GM21717 (cell line): ENCODE data around the gene TREH.

Source experiments
- ATAC-seq: cut with Tn5 transposase; IDR thresholded peaks from one replicate; pipeline ENCODE4 v1.9.1; 2021; ENCODE audit warnings: mild to moderate bottlenecking, moderate library complexity; ENCODE audit not compliant: unreplicated experiment

The TREH gene

DNA sequence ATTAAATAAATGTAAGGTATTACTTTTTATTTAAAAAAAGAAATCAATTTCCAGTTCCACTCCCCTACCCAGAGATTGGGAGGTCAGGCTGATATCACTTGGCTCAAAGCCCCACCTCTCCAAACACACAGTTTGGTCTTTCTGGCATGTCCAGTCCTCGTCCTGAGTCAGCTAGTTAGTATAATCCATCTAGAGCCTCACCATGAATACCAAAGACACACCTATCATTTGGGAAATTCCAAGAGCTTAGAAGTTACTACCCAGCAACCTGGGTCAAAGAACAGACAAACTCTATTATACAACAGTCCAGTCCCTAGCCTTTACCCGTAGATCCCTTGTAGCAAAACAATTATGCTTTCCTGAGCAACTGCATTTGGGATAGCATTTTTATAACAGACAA, 9.4 kb downstream of the TREH start:
- ATAC-seq, result no peak

DNA sequence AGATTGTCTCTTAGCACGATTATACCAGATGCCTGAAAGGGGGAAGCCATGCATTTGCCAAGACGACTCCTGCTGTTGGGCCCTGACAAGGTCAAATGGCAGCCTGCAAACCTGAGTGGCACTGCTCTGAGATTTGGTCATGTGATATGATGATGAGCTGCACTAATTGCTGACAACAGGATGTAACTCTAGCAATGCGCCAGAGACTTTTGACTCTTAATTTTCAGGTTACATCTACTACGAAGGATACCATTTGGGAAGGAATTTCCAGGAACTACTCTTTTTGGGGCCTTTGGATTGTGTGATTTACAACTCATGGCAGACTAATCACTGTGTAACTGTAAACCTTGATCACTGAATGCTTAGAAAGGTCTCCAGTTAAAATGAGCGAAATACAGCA, 13.1 kb downstream of the TREH start:
- ATAC-seq, result no peak

DNA sequence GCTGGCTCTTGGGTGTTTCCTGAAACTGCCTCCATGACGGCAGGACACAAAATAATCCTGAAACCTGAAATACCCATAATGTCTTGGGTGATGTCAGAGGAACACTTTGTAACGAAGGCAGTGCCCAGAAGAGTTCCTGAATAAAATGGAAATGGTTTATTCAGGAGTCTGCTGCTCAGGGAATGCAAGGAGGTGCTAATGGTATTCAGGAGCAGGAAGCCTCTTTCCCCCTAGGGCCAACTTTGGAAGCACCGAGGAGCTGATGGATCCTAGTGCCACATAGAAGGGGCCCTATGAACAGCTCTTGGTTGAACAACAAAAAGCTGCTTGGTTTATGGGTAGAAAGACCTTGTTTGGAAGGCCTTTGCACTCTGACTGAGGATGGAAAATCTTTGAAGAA, 15.5 kb downstream of the TREH start:
- no peak for ATAC-seq

DNA sequence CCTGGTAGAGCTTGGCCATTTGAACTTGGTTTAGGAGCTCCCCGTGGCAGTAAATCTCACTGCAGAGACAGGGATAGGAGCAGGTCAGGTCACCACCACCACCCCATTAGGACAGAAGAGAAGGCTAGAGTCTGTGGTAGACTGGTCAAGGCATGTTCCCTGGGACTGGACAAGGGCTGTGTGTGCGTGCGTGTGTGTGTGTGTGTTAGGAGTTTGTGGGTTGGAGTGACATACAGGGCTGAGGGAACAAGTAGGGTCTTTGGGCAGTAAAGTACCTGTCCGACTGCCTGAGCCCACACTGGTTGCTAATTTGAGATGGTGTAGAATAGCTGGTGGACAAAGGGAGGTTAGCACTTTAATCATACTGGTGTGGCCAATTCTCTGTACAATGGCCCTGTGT, 16.1 kb downstream of the TREH start:
- ATAC-seq, result no peak

DNA sequence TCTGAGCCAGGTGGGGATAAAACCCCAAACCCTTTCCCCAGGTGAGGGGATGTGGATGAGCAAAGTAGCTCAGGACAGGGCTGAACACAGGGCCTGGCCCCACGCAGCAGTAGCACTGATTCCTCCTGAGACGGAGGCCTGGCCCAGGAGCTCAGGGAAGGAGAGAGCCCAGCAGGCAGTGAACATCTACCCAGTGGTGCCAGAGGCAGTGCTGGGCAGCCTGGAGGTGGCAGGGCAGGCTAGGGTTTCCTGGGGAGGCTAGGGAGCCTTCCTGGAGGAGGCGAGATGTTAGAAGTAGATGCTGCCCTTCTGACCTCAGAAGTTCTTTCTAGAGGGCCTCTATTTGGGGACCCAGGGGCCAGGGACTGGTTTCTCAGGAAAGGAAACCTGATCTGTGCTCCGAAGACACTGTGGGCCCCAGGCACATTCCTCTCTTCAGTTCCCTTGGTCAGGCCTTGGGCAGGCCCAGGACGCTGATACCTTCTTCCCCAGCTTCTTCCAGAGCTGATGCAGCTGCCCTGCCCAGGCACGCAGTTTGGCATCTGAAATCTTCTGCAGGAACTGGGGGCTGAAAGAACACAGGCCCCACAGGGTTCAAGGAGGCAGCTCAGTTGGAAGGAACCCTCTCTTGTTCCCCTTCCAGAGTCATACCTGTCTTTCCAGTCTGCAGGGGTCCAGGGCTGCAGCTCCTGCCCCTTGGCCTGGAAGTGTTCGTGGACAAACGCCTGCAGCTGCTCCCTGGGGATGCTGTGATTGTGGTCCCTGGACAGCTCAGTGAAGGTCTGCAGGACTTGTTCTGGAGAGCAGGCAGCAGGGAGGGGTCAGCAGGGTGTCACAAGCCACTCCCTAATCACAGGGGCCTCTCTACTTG, 16.8 kb downstream of the TREH start:
- no peak for ATAC-seq

DNA sequence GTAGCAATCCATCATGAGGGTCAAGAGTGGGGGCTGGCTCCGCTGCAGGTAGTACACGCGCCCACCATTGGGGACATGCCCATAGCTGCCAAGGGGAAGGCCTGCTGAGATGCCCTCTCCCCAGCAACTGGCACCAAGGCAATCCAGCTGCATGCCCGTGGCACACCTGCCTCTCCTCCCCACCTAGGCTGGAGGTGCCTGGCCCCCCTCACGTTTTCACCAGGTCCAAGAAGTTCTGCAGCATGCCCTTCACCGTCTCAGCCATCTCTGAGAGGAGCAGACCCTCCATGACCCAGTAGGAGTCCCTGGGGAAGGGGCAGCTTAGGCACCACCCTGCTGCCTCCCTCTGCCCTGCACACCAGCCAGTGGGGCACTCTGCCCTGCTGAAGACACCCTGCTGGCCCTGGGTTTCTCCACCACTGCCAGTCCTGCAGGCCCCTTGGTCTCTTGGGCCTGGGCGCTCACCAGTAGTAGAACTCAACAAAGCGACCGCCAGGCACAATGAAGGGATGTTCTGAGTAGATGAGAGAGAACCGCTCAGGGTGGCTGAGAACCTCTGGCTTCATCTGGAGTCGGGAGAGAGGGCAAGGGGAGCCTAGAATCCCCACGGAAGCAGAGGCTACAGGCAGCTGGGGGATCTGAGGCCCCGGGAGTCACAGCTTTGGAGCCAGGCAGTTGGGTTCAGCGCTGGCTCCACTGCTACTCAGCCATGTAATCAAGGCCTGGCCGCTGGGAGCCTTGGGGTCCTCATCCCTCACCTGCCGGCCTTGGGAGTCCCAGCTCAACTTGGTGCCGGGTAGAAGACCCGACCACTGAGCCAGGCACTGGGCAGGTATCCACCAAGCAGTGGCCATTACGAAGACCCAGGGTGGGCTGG, 17.8 kb downstream of the TREH start:
- ATAC-seq, result no peak

DNA sequence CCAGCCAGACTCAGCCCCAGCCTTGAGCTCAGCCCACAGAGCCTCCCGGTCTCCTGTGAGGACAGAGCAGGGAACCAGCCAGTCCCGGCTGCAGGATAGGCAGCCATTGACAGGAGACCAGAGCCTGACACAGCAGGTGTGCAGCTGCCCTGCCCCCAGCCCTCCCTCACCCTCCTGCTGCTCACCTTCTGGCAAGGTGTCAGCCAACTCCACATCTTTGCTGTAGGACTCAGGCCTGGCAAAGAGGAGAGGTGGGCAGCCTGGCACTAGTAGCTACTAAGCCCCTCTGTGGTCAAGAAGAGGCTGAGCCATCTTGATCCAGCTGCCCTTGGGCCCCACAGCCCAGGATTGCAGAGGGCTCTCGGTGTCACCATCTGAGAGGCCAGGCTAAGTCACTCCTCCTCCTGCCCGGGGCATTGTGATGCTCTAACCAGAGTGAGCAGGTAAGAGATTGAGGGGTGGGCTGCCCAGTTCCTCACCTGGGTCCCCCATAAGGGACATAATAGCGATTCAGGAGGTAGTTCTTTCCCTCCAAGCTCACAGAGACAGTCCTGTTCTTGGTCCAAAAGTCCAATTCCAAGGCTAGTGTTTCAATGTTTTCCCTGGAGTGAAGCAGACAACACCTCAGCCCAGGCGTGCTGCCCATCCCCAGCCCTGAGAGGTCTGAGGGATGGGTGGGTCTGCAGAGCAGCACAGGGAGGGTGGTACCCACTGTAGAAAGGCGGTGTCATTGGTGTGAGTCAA, 18.6 kb downstream of the TREH start:
- ATAC-seq, result no peak

DNA sequence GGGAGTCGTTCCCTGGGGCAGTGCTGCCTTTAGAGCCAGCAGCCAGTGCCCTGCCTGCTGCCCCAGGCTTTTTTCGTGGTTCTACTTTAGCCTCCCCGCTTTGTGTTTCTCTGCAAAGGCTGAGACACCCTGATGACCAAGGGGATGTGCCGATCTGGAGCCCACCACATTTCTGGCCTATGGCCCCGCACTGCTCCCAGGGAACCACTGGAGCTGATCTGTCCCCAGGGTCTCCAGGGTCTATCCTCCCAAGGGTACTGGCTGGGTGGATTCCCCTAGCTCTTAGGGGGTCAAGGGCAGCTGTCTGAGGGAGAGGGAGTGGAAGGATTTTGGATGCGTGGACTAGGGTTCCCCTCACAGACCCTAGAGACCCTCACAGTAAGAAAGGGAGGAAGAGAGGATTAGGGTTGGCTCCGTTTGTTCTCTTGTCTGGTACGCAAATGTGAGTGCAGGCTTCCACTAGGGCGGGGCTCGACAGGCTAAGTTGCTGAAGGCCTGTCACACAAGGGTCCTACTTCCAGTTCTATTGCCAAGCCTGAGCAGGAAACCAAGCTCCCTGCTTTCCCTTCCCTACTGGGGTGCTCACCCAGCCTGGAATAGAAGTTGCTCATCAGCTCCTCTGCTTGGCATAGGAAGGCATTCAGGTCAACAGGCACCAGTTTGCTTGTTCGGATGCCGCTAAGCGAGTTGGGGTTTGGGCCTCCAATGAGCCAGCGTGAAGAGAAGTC, 19.3 kb downstream of the TREH start:
- ATAC-seq, result no peak

DNA sequence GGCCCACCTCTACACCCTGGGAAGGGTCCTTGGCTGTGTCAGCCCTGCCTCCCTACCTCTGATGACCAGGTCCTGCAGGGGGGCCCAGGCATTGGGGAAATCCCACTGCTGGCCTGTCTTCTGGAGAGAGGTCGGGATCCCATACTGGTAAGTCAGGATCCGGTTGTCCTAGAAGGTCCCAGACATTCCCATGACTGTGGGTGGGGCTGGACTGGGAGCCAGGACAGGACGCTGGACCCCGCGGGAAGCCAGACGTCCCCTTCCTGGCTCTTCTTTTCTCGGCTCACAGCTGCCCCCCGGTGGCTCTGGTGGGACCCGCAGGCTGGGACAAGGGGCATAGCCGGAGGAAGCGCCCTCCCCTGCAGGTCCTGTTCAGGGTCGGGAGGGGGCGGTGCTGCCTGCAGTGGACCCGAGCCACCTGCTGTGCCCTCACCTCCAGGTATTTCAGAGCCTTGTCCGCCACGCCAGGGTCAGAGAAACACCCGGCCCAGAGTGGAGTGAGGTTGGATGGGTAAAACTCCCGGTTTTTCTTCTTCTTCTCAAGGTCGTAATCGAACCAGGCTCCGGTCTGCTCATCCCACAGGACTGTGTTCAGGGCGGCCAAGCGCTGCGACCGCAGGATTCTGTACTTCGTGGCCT, 20.0 kb downstream of the TREH start:
- peak; percentile 75 for ATAC-seq

DNA sequence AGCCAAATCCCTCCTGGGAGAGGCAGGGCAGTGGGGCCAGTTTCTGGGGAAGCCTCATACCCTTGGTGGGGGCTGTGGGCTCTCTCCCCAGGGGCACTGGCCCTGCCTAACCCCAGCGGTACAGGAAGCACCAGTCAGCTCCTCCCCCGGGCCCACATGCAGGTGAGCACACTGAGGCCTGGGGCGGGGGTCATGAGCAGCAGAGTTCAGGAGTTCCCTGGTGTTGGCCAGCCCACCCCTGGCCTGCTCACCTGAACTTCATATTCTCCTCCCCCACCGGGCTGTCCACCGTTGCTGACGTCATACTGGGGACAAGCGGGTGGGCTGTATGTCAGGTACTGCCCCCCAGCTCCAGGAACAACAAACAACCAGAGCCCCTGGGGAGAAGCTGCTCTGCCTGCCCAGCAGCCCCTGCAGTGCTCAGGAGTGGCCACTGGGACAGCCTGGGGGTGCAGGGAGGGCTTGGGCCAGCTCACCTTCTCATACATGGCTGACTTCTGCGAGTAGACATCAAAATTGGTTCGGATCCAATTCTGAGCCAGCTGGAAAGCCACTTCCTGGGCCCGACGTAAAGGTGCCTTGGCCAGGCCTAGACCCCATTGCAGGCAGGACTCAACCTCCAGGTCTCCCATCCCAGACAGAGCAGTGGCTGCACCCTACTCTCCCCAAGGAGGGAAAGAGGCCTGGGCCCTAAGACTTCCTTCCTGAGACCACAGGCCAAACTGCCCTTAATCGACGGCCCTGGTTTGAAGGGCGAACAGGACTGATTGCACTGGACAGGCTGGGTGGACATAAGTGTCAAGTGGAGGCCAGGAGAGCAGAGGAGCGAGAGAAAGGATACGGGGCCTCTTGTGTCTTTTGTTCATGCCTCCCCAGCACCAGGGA, 20.8 kb downstream of the TREH start:
- ATAC-seq, result no peak

DNA sequence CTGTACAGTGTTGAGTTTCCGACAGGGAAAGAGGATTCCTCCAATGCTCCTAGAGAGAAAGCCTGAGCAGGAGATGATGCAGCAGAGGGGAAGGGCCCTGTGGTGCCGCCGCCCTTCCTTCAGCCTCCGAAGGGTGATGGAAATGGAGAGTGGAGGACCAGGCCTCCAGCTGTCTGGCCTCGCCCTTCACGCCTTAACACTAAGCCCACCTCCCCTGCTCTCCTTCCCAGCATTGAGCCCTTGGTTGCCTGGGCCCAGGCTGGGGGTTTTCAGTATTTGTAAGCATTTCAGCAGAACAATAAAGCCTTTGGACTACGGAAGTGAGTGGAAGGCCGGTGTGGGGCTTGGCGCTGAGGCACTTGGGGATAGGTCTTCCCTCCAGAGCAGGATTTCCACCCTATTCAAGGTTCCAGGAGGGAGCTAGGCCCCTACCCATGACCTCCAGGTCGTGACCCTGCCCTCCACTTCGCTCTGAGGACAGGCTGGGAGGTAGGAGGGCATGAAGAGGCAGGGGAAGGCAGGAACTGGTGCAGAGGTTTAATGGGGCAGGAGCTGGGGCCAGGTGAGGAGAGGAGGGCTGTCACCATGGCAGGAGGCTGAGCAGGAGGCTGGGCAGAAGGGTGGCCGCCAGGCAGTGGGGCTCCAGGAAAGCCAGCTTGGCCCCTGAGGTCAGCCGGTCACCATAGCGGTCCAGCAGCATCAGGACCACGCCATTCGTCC, 21.6 kb downstream of the TREH start:
- ATAC-seq, result no peak

DNA sequence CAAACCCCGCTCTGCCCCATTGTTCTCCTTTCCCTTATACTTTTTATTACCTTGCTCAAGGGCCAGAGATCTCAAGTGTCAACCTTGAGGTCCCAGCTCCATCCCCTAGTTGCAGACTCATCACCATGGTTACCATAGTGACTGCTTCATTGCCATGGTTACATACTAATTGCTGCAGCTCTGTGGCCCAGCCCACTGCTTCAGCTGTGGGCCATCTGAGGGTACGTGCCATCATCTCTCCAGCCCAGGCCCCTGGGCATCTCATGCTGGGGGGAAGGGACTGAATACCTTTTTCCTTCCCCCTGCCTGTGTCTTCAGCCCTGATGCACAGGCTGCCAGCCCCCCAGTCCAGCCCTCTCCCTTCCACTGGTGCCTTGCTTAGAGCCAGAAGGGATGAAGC, 22.2 kb downstream of the TREH start:
- ATAC-seq, result no peak

DNA sequence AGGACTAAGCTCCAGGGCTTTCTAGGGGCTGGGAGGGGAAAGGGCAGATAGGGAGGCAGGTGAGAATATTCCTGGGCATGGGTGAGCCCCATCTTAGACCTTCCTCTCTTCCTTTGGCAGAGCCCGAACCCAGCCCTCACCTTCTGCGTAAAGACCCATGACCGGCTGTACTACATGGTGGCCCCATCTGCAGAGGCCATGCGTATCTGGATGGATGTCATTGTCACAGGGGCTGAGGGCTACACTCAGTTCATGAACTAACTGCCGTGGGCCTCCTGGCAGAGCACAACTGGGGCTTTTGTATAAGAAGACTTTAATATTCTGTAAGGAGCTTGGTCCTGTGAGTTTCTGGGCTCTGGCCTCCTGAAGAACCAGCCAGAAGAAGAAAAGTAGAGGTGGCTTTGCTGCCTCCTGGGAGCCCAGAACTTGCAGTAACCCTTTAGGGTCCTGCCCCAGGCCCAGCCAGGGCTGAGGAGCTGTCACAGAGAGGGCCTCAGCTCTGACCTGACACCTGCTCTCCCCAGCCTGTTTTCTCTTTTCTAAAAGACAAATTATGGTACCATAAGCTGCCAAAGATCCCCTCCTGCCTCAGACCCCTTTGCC, 22.8 kb downstream of the TREH start:
- ATAC-seq, result no peak

DNA sequence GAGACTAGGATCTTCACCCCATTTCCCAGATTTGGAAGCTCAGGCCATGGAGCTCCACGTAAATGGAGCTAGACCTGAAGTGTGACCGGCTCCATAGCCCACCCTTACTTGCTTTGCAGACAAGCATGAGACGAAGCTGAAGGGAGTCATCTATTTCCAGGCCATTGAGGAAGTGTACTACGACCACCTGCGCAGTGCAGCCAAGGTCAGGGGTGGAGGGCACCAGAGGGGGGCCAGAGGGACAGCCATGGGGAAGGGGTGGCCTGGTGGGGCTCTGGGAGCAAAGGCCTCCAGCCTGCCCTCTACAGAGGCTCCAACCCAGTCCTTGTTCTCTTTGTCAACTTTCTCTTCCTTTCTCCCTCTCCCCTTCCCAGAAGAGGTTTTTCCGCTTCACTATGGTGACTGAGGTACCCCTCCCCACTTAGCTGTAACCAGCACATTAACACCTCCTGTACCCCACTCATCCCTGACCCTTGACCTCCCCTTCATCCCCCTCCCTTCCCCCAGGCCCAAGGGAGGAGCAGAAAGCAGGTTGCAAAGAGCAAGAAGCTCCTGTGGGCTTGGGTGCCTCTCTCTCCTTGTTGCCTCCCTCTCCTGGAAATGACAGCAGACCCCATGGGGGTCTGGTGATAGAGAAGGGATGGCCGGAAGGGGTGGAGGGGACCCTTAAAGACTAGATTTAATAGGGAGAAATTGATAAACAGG, 23.8 kb downstream of the TREH start:
- ATAC-seq, result no peak

DNA sequence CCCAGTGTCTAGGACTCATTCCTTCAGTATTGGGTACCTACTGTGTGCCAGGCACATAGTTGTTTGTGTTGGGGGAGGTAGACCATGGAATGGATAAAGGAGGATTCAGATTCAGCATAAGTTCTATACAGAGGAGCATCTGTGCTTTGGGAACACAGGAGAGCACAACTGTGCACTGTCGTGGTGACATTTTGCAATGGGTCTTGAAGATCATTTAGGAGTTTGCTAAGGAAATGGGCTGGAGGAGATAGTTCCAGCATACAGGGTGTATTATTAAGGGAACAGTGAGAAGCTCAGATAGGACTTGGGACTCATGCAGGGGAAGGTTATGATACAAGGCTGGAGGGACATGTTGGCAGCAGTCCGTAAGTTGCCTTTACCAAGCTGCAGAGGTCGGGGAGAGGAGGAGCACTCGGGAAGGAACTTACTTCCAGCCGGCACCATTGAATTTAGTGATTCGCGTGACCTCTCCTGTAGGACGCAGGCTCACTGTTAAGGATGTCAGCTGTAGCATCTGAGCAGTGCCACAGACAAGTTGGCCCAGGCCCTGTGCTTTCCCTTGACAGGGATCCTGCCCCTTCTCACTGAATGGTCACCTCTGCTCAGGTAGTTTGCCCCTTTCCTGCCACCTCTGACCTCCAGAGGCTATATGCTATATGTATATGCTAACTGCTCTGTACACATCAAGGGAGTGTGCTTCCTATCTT, 25.6 kb downstream of the TREH start:
- no peak for ATAC-seq

DNA sequence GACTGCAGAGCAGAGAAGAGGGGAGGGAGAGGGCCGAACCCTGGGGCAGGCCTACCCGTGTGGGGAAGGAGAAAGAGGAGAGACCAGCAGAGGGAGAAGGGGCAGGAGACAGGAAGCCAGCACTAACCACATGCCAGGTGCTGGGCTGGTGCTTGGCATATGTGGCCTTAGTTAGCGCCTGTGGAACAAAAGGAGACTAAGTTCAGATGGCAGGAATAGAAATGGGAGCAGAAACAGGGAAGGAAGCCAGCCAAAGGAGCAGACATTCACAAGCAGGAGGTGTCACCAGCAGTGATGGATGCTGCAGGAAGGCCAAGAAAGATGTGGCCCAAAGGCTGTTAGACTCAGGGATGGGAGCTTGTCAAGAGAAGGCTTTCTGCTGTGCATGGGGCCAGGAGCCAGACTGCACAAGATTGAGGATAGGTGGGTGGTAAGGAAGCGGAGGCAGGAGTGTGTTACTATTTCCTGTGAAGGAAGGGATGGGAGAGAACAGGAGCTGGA, 26.7 kb downstream of the TREH start:
- no peak for ATAC-seq

DNA sequence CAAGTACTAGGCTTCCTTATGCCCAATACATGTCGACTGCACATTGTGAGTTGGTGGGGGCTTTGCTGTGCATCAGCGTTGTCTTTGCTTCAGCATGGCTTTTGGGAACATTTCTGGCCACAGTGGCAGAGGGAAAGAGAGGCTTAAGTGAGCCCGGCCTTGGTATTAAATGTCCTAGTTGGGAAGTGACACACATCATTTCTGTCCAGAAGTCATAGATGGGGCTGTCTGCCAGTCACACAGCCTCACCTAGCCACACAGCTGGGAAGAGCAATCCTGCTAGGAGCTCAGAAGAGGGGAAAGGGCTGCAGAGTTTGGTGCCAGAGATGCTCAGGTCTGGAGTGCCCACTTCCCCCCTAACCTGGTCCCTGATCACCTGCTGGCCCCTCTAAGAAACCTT, 27.6 kb downstream of the TREH start:
- ATAC-seq, result no peak
